Measurements from ENCODE around the gene TOMM70. TPM values are rescaled to one million over a fixed set of nuclear protein-coding genes. Genes with fewer than 3 reads are reported as not detected.

TOMM70 gene
- total and polyA plus RNA-seq, 10 of the 15 experiments (the other 5 are each of a cell fraction or from before 2014, with no cell fraction given) = 12.7 to 64.1 (median 41.3) TPM

DNA sequence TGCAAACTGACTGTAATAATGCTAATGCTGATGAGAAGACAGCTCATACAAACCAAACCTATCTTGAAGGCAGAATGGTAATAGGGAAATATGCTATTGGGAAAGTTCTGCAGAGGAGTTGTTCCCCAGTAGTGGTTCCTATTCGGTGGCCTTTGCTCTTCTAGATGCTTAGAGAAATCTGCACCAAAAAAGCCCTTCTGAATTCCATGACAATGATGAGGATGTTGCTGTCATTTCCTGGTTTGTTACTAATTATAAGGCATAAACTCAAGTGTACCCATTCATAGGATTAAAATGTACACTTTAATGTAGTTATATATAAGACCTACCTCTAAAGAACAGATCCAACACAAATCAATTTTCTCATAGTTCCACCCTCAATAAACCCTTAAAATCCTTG is 30.1 kb downstream of the TOMM70 start (continued):
- TF ChIP-seq, protein P1, sequence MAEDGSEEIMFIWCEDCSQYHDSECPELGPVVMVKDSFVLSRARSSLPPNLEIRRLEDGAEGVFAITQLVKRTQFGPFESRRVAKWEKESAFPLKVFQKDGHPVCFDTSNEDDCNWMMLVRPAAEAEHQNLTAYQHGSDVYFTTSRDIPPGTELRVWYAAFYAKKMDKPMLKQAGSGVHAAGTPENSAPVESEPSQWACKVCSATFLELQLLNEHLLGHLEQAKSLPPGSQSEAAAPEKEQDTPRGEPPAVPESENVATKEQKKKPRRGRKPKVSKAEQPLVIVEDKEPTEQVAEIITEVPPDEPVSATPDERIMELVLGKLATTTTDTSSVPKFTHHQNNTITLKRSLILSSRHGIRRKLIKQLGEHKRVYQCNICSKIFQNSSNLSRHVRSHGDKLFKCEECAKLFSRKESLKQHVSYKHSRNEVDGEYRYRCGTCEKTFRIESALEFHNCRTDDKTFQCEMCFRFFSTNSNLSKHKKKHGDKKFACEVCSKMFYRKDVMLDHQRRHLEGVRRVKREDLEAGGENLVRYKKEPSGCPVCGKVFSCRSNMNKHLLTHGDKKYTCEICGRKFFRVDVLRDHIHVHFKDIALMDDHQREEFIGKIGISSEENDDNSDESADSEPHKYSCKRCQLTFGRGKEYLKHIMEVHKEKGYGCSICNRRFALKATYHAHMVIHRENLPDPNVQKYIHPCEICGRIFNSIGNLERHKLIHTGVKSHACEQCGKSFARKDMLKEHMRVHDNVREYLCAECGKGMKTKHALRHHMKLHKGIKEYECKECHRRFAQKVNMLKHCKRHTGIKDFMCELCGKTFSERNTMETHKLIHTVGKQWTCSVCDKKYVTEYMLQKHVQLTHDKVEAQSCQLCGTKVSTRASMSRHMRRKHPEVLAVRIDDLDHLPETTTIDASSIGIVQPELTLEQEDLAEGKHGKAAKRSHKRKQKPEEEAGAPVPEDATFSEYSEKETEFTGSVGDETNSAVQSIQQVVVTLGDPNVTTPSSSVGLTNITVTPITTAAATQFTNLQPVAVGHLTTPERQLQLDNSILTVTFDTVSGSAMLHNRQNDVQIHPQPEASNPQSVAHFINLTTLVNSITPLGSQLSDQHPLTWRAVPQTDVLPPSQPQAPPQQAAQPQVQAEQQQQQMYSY (CRISPR knock-in tag; IDR thresholded peaks at IDR 0.05) = no peak

DNA sequence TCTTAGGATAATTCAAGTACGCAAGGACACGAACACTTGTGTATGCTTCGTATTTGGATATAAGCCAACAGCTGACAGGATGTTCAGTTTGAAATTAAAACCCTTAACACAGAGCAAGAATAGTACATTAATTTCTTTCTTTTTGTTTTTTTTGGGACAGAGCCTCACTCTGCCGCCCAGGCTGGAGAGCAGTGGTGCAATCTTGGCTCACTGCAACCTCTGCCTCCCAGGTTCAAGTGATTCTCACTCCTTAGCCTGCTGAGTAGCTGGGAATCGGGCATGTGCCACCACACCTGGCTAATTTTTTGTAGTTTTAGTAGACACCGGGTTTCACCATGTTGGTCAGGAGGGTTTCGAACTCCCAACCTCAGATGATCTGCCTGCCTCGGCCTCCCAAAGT is 32.4 kb downstream of the TOMM70 start:
- in situ Hi-C loops (cut with MboI) = no loop called here
- Histone ChIP-seq H3K27ac (ENCODE audit: control insufficient read depth, insufficient read depth) (no peak overlapping the region), H2AFZ (ENCODE audit: control insufficient read depth, low read depth, low read length) (no peak overlapping the region), H3K9ac (ENCODE audit: control insufficient read depth, insufficient read depth, low read length) (no peak overlapping the region), H3K27me3 (replicated peaks in 1 of 2; ENCODE audit: control insufficient read depth in 2 of 2, insufficient read depth in 2 of 2, low read length in 1 of 2) (no peaks in the 10 kb centered on the region), H3K79me2 (ENCODE audit: control insufficient read depth, insufficient read depth, low read length) (no peaks in the 10 kb centered on the region), H3K4me2 (ENCODE audit: control insufficient read depth, insufficient read depth) (no peak overlapping the region), H3K36me3 (ENCODE audit: control insufficient read depth in 2 of 2, insufficient read depth in 2 of 2, low read length in 1 of 2) (peaks cover 8 to 26% of the 10 kb centered on the region in 2 experiments; a peak in 3 of 4 replicates), H4K20me1 (ENCODE audit: control insufficient read depth, insufficient read depth) (no peaks in the 10 kb centered on the region), H3K9me3 (replicated peaks; ENCODE audit: control insufficient read depth, insufficient read depth, low read length) (no peaks in the 10 kb centered on the region), H3K4me3 (no peak overlapping the region), H3K4me1 (ENCODE audit: control insufficient read depth, insufficient read depth, low read length) (no peaks in the 10 kb centered on the region)
- 97% methylated on average over 8 of the region's 8 CpGs for WGBS (ENCODE audit: insufficient coverage, insufficient replicate concordance, low lambda C conversion rate, missing lambda C conversion rate)
- ATAC-seq (no peak), DNase-seq (ENCODE audit: low read depth, low spot score) (no peak), FAIRE-seq (no peak)
- ChIA-PET POLR2A (no interaction called here), CTCF (interaction anchor here (1.5 to 1.7 kb wide), 2 partner anchors 266 to 536 kb away, joined by 4 to 6 read pairs; no protein-coding TSS in a partner anchor), SMC1A (ENCODE audit: uncharacterized antibody, unreplicated experiment) (interaction anchor here (1.0 kb wide), 1 partner anchor 14 kb away, joined by 4 read pairs; no protein-coding TSS in a partner anchor), RAD21 (ENCODE audit: unreplicated experiment) (no interaction called here)
- intact Hi-C loops (cut with micrococcal nuclease; ENCODE audit: unreplicated experiment) = no loop called here
- BruUV-seq (replicated peaks) = no TSS peak
- no peak for TF ChIP-seq POU2F2 (IDR thresholded peaks at IDR 0.05; ENCODE audit: borderline replicate concordance, low read depth, low read length)
- TF ChIP-seq, protein P2, sequence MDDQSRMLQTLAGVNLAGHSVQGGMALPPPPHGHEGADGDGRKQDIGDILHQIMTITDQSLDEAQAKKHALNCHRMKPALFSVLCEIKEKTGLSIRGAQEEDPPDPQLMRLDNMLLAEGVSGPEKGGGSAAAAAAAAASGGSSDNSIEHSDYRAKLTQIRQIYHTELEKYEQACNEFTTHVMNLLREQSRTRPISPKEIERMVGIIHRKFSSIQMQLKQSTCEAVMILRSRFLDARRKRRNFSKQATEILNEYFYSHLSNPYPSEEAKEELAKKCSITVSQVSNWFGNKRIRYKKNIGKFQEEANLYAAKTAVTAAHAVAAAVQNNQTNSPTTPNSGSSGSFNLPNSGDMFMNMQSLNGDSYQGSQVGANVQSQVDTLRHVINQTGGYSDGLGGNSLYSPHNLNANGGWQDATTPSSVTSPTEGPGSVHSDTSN (IDR thresholded peaks at IDR 0.05; ENCODE audit: insufficient replicate concordance, low read depth, low read length) = no peak
- TF ChIP-seq ZNF274 (IDR thresholded peaks at IDR 0.05; ENCODE audit: insufficient read depth, insufficient read length) = no peak
- TF ChIP-seq WRNIP1 (IDR thresholded peaks at IDR 0.05; ENCODE audit: borderline replicate concordance, low read depth, low read length) = no peak
- no peak for TF ChIP-seq MTA3 (IDR thresholded peaks at IDR 0.05; ENCODE audit: borderline replicate concordance, low read length)
- no peak for TF ChIP-seq SIX5 (IDR thresholded peaks at IDR 0.05; ENCODE audit: low read depth, low read length, severe bottlenecking)
- no peak for TF ChIP-seq IRF4 (IDR thresholded peaks at IDR 0.05; ENCODE audit: low read depth, low read length)
- TF ChIP-seq MXI1 (IDR thresholded peaks at IDR 0.05; ENCODE audit: low read depth, low read length) = no peak
- no peak for TF ChIP-seq POLR2AphosphoS5 (IDR thresholded peaks at IDR 0.05; ENCODE audit: low read length)
- no peak for TF ChIP-seq NR2C1 (IDR thresholded peaks at IDR 0.05)
- no peak for TF ChIP-seq CHD4 (IDR thresholded peaks at IDR 0.05)
- no peak for TF ChIP-seq ZBED1 (IDR thresholded peaks at IDR 0.05; ENCODE audit: borderline replicate concordance)
- TF ChIP-seq DPF2 (IDR thresholded peaks at IDR 0.05) = no peak
- TF ChIP-seq MEF2B (IDR thresholded peaks at IDR 0.05; ENCODE audit: partially characterized antibody, poor library complexity, severe bottlenecking) = no peak
